Adrenal gland (tissue), 12 donors: ENCODE measurements around the gene LDB2. TPM values are rescaled to one million over a fixed set of nuclear protein-coding genes. Genes with fewer than 3 reads are reported as not detected.

Experiments used
- DNase-seq, 7 donors: peaks; one replicate each; pipeline ENCODE4 v3.0.0-alpha.2; 2019 to 2020
- H3K27ac ChIP-seq, 5 donors: fragments of 200-600 bp; sonication (generic) in 4 of 5; 1 replicate in 3 of 5; 2 replicates in 2 of 5; pipeline versions ENCODE4 v1.5.1 to v1.8.0; 2016 to 2020; ENCODE audit warnings: mild to moderate bottlenecking in 1 of 5
- H3K27me3 ChIP-seq: fragments of 200-600 bp; 2 replicates; pipeline ENCODE4 v1.8.0; 2021
- H3K36me3 ChIP-seq, 2 donors: fragments of 200-600 bp; replicated peaks in 1 of 2; 1 replicate in 1 of 2; 2 replicates in 1 of 2; pipeline versions ENCODE4 v1.5.1 to v1.8.0; 2018 to 2022
- H3K4me1 ChIP-seq, 2 donors: fragments of 200-600 bp; replicated peaks in 1 of 2; 1 replicate in 1 of 2; 2 replicates in 1 of 2; pipeline versions ENCODE4 v1.5.1 to v1.8.0; 2018 to 2021
- H3K4me3 ChIP-seq, 4 donors: fragments of 200-600 bp; sonication (generic) in 3 of 4; one replicate each; pipeline ENCODE4 v1.5.1; 2016 to 2018
- H3K9me3 ChIP-seq, 3 donors: fragments of 200-600 bp; sonication (generic) in 1 of 3; replicated peaks in 1 of 3; 1 replicate in 2 of 3; 2 replicates in 1 of 3; pipeline versions ENCODE4 v1.5.1 to v1.8.0; 2016 to 2021
- CTCF ChIP-seq, 6 experiments: fragments of 450-650 bp in 4 of 6; fragments of 200-600 bp in 2 of 6; sonication (generic) in 1 of 6; IDR thresholded peaks; 1 replicate in 5 of 6; 2 replicates in 1 of 6; pipeline versions ENCODE4 v1.5.1 to v1.8.0; 2016 to 2021; ENCODE audit warnings: antibody characterized with exemption in 6 of 6, mild to moderate bottlenecking in 2 of 6, moderate library complexity in 1 of 6
- POLR2A ChIP-seq, 2 donors: fragments of 450-650 bp; IDR thresholded peaks; one replicate each; pipeline ENCODE4 v1.6.1; 2017; ENCODE audit warnings: antibody characterized with exemption in 2 of 2, mild to moderate bottlenecking in 2 of 2, moderate library complexity in 1 of 2
- WGBS, 4 donors: extraction: QIAGEN DNeasy Blood & Tissue Kit in 2 of 4; methylation state at CpG; one replicate each; pipeline versions ENCODE4 v1.1.5 to v1.1.7; 2013 to 2017; 5-methylcytosine and 5-hydroxymethylcytosine counted together
- intact Hi-C, 2 donors: fragments of 100-400 bp; cut with DNase I; formaldehyde crosslinking; loops; one replicate each; pipeline versions ENCODE4 v1.14.1 to v1.15.0; 2022 to 2023
- polyA plus RNA-seq, 3 donors: library from polyadenylated mRNA; stranded (reverse); fragments of 200-250 nt in 2 of 3; fragments of 350-450 nt in 1 of 3; fragmentation: Illumina TruSeq in 1 of 3; extraction: RNeasy Lipid Tissue Mini Kit (QIAGEN cat#74804) in 1 of 3; gene quantifications; one replicate each; pipeline ENCODE4 v1.2.3, GENCODE V29; 2013 to 2014
- total RNA-seq, 9 donors: library from RNA; depleted of rRNA in 4 of 9; stranded (reverse); fragments of >200 nt in 4 of 9; fragments of 120-200 nt in 1 of 9; fragmentation: NEBNext Ultra II Directional in 1 of 9; extraction: Animal tissue kit (Norgen Biotek cat#: 25700) in 1 of 9; gene quantifications; one replicate each; pipeline versions ENCODE4 v1.1.0 to v1.2.4, GENCODE V29; 2013 to 2023
- donor health status: healthy with polysubstance abuse.
- donor health status: Bipolar disorder and iron deficiency.
- donor health status: DM: yes; HTN: yes; CAD: no.
- donor health status: DM: no; HTN: no; CAD: no.
- donor health status: DM: no; HTN: no; CAD: no.
- donor health status: DM: yes; HTN: yes; CAD: no.

LDB2 gene
- total and polyA plus RNA-seq, 12 donors = 17.1 to 51.1 (median 27.0) TPM

- intact Hi-C loops = no loop called here
- H3K27ac ChIP-seq = no peak overlapping the region
- H3K36me3 ChIP-seq = no peaks in the 10 kb centered on the region
- DNase-seq = no peak
- TF ChIP-seq POLR2A (IDR thresholded peaks at IDR 0.05) = no peak
- TF ChIP-seq CTCF (IDR thresholded peaks at IDR 0.05) = peak in 1 of 6 experiments; percentile 10
- no peaks in the 10 kb centered on the region for H3K9me3 ChIP-seq
- 77 to 85% (median 82%) methylated on average over 6 of the region's 6 CpGs for WGBS, 4 donors
- H3K4me1 ChIP-seq = no peaks in the 10 kb centered on the region
- no peak overlapping the region for H3K4me3 ChIP-seq
- no peaks in the 10 kb centered on the region for H3K27me3 ChIP-seq
Measured at GRCh38 chr4:16764622-16765021, 133.8 kb downstream of the LDB2 start.

- no peak for DNase-seq
- intact Hi-C loops = no loop called here
- no peak overlapping the region for H3K4me3 ChIP-seq
- H3K27ac ChIP-seq = peak overlapping the region in 1 of 5 donors; percentile 26
- no peaks in the 10 kb centered on the region for H3K27me3 ChIP-seq
- H3K4me1 ChIP-seq = no peaks in the 10 kb centered on the region
- TF ChIP-seq POLR2A (IDR thresholded peaks at IDR 0.05) = no peak
- no peak for TF ChIP-seq CTCF (IDR thresholded peaks at IDR 0.05)
- no peaks in the 10 kb centered on the region for H3K36me3 ChIP-seq
- 74 to 82% (median 79%) methylated on average over 6 of the region's 6 CpGs for WGBS, 4 donors
- H3K9me3 ChIP-seq = no peaks in the 10 kb centered on the region
Measured at GRCh38 chr4:16760617-16761363, 137.7 kb downstream of the LDB2 start.

GRCh38 chr4:16759931-16760582 is 138.4 kb downstream of the LDB2 start:
- DNase-seq = no peak
- Histone ChIP-seq H3K4me1 (no peaks in the 10 kb centered on the region), H3K27me3 (no peaks in the 10 kb centered on the region), H3K27ac (peak overlapping the region in 1 of 5 donors; percentile 1), H3K9me3 (no peaks in the 10 kb centered on the region), H3K4me3 (no peak overlapping the region), H3K36me3 (no peaks in the 10 kb centered on the region)
- WGBS, 4 donors = 63 to 79% (median 68%) methylated on average over 5 of the region's 5 CpGs
- TF ChIP-seq POLR2A (IDR thresholded peaks at IDR 0.05) = no peak
- TF ChIP-seq CTCF (IDR thresholded peaks at IDR 0.05) = no peak
- intact Hi-C loops = no loop called here

- WGBS, 4 donors = 75 to 85% (median 84%) methylated on average over 8 of the region's 8 CpGs
- H3K27me3 ChIP-seq = no peaks in the 10 kb centered on the region
- no peaks in the 10 kb centered on the region for H3K9me3 ChIP-seq
- no peaks in the 10 kb centered on the region for H3K36me3 ChIP-seq
- TF ChIP-seq POLR2A (IDR thresholded peaks at IDR 0.05) (no peak), CTCF (IDR thresholded peaks at IDR 0.05) (no peak)
- no peaks in the 10 kb centered on the region for H3K4me1 ChIP-seq
- no peak overlapping the region for H3K4me3 ChIP-seq
- intact Hi-C loops = no loop called here
- DNase-seq = no peak
- H3K27ac ChIP-seq = no peak overlapping the region
Measured at GRCh38 chr4:16758816-16759215, 139.6 kb downstream of the LDB2 start.
